ENCODE data around the gene DERL3. TPM values are rescaled to one million over a fixed set of nuclear protein-coding genes. Genes with fewer than 3 reads are reported as not detected.

DERL3 gene
- total RNA-seq, 1 donor from 2014 or later = 5.8 TPM

DNA sequence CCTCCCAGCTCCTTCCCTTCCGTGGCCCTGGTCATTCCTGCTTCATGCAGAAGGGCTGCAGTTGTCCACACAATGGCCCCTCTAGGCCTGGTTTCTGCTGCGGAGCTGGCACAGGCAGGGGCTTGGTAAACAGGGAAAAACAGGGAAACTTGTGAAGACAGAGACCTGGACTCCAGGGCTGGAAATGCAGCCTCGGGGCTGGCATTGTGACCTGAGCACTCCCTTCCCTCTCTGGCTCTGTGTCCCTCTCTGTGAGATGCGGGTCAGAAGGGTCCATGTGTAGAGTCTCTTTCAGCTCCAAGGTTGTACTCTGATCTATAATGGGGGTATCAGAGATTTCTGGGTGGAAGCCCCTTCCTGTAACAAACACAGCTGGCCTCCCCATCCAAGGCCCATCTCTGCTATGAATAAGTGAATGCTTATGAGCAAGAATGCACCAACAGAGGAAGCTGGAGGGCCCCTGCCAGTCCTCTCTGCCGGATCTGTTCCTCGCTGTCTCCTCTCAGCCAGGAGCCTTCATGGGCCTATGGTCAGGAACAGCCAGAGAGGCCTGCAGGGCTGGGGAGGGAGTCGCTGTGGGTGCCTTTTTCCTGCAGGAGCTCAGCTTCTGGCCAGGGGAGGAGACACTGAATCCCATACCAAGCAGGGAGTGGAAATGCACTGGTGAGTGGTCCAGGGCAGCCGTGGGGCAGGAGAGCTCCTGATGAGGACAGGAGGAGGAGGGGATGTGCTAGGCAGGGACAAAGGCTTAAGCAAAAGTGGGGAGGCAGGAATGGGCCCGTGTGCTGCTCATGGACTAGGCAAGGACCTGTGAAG is 6.7 kb upstream of the DERL3 start:
- Histone ChIP-seq H3K4me1 (peaks cover 39% of the 10 kb centered on the region), H3K4me3 (no peak overlapping the region), H3K36me3 (no peaks in the 10 kb centered on the region), H3K27me3 (ENCODE audit: low read depth) (no peaks in the 10 kb centered on the region), H3K9me3 (no peaks in the 10 kb centered on the region), H3K27ac (peak overlapping the region; percentile 53)
- ATAC-seq = no peak
- DNase-seq = no peak
- TF ChIP-seq, protein P1, sequence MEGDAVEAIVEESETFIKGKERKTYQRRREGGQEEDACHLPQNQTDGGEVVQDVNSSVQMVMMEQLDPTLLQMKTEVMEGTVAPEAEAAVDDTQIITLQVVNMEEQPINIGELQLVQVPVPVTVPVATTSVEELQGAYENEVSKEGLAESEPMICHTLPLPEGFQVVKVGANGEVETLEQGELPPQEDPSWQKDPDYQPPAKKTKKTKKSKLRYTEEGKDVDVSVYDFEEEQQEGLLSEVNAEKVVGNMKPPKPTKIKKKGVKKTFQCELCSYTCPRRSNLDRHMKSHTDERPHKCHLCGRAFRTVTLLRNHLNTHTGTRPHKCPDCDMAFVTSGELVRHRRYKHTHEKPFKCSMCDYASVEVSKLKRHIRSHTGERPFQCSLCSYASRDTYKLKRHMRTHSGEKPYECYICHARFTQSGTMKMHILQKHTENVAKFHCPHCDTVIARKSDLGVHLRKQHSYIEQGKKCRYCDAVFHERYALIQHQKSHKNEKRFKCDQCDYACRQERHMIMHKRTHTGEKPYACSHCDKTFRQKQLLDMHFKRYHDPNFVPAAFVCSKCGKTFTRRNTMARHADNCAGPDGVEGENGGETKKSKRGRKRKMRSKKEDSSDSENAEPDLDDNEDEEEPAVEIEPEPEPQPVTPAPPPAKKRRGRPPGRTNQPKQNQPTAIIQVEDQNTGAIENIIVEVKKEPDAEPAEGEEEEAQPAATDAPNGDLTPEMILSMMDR (IDR thresholded peaks at IDR 0.05) = no peak
- intact Hi-C loops (cut with DNase I) = no loop called here

DNA sequence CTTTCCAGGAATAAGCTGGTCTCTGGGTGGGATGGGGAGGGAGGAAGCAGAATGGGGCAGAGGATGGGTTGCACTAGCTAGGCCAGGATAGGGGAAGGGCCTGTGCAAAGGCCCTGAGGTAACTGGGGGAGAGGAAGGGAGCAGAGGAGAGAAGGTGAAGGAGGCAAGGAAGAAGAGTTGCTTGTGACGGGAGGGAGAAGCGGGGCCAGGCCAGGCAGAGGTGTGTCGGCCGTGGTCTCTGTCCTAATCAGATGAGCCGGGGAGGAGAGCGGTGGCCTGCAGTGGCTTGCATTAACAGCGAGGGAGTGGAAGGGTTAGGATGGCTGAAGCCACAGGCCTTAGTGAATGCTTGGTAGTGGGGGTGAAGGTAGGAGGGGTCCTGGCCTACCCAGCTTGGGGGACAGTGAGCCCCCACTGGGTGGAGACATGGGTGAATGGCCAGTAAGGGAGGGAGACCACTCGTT is 6.0 kb upstream of the DERL3 start:
- DNase-seq = no peak
- intact Hi-C loops (cut with DNase I) = no loop called here
- ATAC-seq = no peak
- no peaks in the 10 kb centered on the region for H3K36me3 ChIP-seq
- H3K9me3 ChIP-seq = no peaks in the 10 kb centered on the region
- H3K4me1 ChIP-seq = peaks cover 37% of the 10 kb centered on the region
- H3K4me3 ChIP-seq = no peak overlapping the region
- TF ChIP-seq, protein P1 (IDR thresholded peaks at IDR 0.05) = no peak
- H3K27ac ChIP-seq = peak overlapping the region; percentile 53
- H3K27me3 ChIP-seq (ENCODE audit: low read depth) = no peaks in the 10 kb centered on the region

DNA sequence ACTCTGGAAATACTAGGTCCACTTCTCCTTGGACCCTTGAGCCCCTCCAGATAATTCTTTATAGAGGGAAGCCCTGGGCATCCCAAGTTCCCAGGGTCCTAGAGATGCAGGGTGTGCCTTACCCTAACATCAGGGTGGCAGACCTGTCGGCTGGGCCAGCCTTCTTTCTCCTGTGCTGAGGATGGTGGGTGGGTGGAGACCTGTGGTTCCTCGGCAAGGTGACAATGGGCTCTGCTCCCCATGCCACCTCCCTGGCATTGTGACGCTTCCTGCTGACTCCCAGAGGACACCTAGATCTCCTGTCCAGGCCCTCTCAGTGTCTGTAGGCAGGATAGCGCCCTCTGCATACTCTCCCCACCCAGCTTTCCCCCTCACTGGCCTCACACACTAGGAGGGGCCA is 3.8 kb upstream of the DERL3 start:
- Histone ChIP-seq H3K9me3 (no peaks in the 10 kb centered on the region), H3K36me3 (no peaks in the 10 kb centered on the region), H3K4me1 (peaks cover 47% of the 10 kb centered on the region), H3K27ac (no peak overlapping the region), H3K4me3 (no peak overlapping the region), H3K27me3 (ENCODE audit: low read depth) (no peaks in the 10 kb centered on the region)
- DNase-seq = no peak
- intact Hi-C loops (cut with DNase I) = no loop called here
- TF ChIP-seq, protein P1 (IDR thresholded peaks at IDR 0.05) = no peak
- no peak for ATAC-seq

DNA sequence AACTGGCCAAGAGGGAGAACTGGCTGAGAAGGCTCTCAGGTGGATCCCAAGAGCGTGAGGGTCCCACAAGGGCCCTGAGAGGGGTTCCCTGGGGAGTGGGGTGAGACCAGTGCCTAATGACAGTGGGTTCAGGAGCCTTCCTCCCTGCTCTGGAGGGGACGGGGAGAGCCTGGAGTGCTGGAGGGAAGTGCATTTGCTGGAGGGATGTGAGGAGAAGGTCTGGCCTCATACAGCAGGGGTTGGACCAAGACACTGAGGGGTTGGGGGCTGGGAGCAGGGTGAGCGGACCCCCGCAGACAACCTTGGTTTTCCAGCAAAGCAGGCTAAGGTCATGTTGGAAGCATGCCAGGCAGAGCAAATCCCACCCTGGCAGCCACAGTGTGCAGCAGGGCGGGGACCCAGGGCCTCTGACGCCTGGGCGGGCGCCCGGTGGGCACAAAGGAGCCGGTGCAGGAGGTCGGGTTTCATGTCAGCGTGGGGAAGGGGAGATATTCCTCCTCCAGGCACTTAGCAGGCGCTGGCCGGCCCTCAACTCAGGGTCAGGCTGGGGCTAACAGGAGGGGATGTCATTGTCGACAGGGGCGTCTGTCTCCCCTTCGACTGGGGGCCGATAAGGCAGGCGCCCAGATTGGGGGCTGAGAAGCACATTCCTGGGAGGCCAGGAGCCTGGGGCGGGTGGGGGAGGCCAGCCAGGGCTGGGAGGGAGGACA is 3.1 kb upstream of the DERL3 start:
- TF ChIP-seq, protein P1 (IDR thresholded peaks at IDR 0.05) = no peak
- DNase-seq = no peak
- H3K27ac ChIP-seq = no peak overlapping the region
- no peaks in the 10 kb centered on the region for H3K9me3 ChIP-seq
- no peak overlapping the region for H3K4me3 ChIP-seq
- intact Hi-C loops (cut with DNase I) = no loop called here
- no peaks in the 10 kb centered on the region for H3K27me3 ChIP-seq (ENCODE audit: low read depth)
- no peak for ATAC-seq
- H3K4me1 ChIP-seq = peaks cover 46% of the 10 kb centered on the region
- H3K36me3 ChIP-seq = no peaks in the 10 kb centered on the region

DNA sequence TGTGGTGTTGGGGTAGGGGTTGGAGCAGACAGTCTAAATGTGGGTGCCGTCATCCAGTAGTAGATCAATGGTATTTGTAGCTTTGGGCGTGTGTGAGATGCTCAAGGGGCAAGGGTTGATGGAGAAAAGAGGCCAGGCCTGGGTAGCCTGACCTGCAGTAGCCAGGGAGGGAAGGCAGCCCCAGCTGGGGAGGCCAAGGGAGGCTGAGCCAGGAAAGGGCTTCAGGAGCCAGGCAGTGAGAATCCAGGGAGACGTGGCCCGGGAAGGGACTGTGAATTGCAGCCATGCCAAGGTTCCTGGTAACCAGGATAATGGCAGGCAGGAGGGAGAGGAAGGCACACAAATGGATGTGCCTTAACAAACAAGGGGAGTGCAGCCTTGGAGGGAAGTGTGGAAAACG is 2.5 kb upstream of the DERL3 start:
- intact Hi-C loops (cut with DNase I) = no loop called here
- Histone ChIP-seq H3K36me3 (no peaks in the 10 kb centered on the region), H3K9me3 (no peaks in the 10 kb centered on the region), H3K27ac (no peak overlapping the region), H3K4me1 (peaks cover 40% of the 10 kb centered on the region), H3K27me3 (ENCODE audit: low read depth) (no peaks in the 10 kb centered on the region), H3K4me3 (no peak overlapping the region)
- ATAC-seq (no peak), DNase-seq (no peak)
- TF ChIP-seq, protein P1 (IDR thresholded peaks at IDR 0.05) = no peak

Measured in lower lobe of right lung (tissue), 2 donors.